GM19455 (cell line): ENCODE data around the gene SYT17.

Experiments used
- ATAC-seq: cut with Tn5 transposase; IDR thresholded peaks from one replicate; pipeline ENCODE4 v1.9.1; 2021; ENCODE audit not compliant: unreplicated experiment

SYT17 gene

GRCh38 chr16:19291475-19291874, 123.4 kb downstream of the SYT17 start:
- ATAC-seq = no peak

- ATAC-seq = no peak
Measured at GRCh38 chr16:19292186-19292585, 124.1 kb downstream of the SYT17 start.

- ATAC-seq = peak; percentile 65
Measured at GRCh38 chr16:19294156-19294649, 126.2 kb downstream of the SYT17 start.

GRCh38 chr16:19295393-19295792, 127.4 kb downstream of the SYT17 start:
- ATAC-seq = no peak

GRCh38 chr16:19297454-19297853, 129.4 kb downstream of the SYT17 start:
- ATAC-seq = no peak

GRCh38 chr16:19299565-19299964, 131.5 kb downstream of the SYT17 start:
- ATAC-seq = no peak

GRCh38 chr16:19301931-19302330, 133.9 kb downstream of the SYT17 start:
- no peak for ATAC-seq

- no peak for ATAC-seq
Measured at GRCh38 chr16:19304750-19305149, 136.7 kb downstream of the SYT17 start.

GRCh38 chr16:19305443-19305842, 137.4 kb downstream of the SYT17 start:
- ATAC-seq = no peak

GRCh38 chr16:19307587-19308241, 139.7 kb downstream of the SYT17 start:
- no peak for ATAC-seq

- ATAC-seq = no peak
Measured at GRCh38 chr16:19308392-19308791, 140.4 kb downstream of the SYT17 start.

GRCh38 chr16:19309178-19309577, 141.1 kb downstream of the SYT17 start:
- no peak for ATAC-seq

GRCh38 chr16:19314718-19315425, 146.8 kb downstream of the SYT17 start:
- no peak for ATAC-seq

- ATAC-seq = no peak
Measured at GRCh38 chr16:19315889-19316433, 147.9 kb downstream of the SYT17 start.

- ATAC-seq = no peak
Measured at GRCh38 chr16:19316846-19317245, 148.8 kb downstream of the SYT17 start.
